ENCODE data around the gene TARM1. TPM values are rescaled to one million over a fixed set of nuclear protein-coding genes. Genes with fewer than 3 reads are reported as not detected.

TARM1 gene
- polyA plus RNA-seq, 2 donors = not detected

- 81 to 92% methylated on average over 3 of the region's 3 CpGs for WGBS, 2 donors
- H3K4me3 ChIP-seq (ENCODE audit: low read depth in 1 of 2, low read length in 2 of 2) = no peak overlapping the region
- no peaks in the 10 kb centered on the region for H3K36me3 ChIP-seq (ENCODE audit: control insufficient read depth in 2 of 2, insufficient read depth in 2 of 2, low read length in 1 of 2)
- H3K27me3 ChIP-seq (ENCODE audit: control insufficient read depth in 1 of 2, insufficient read depth in 2 of 2, low read length in 2 of 2) = no peaks in the 10 kb centered on the region
- H3K4me1 ChIP-seq (ENCODE audit: control insufficient read depth in 2 of 2, insufficient read depth in 2 of 2, low read length in 1 of 2) = no peaks in the 10 kb centered on the region
- H3K27ac ChIP-seq (ENCODE audit: low read depth in 2 of 2, low read length in 1 of 2) = no peak overlapping the region
- H3K9me3 ChIP-seq (ENCODE audit: control insufficient read depth in 2 of 2, insufficient read depth in 1 of 2, low read depth in 1 of 2, low read length in 1 of 2) = peaks cover 2 to 9% of the 10 kb centered on the region in 2 donors
These were observed 3.2 kb upstream of the TARM1 start for GRCh38 chr19:54084410-54084809.

- Histone ChIP-seq H3K4me3 (ENCODE audit: low read depth in 1 of 2, low read length in 2 of 2) (no peak overlapping the region), H3K9me3 (ENCODE audit: control insufficient read depth in 2 of 2, insufficient read depth in 1 of 2, low read depth in 1 of 2, low read length in 1 of 2) (peaks cover 2 to 9% of the 10 kb centered on the region in 2 donors), H3K4me1 (ENCODE audit: control insufficient read depth in 2 of 2, insufficient read depth in 2 of 2, low read length in 1 of 2) (no peaks in the 10 kb centered on the region), H3K27ac (ENCODE audit: low read depth in 2 of 2, low read length in 1 of 2) (no peak overlapping the region), H3K36me3 (ENCODE audit: control insufficient read depth in 2 of 2, insufficient read depth in 2 of 2, low read length in 1 of 2) (no peaks in the 10 kb centered on the region), H3K27me3 (ENCODE audit: control insufficient read depth in 1 of 2, insufficient read depth in 2 of 2, low read length in 2 of 2) (no peaks in the 10 kb centered on the region)
- WGBS, 2 donors = 68 to 70% methylated on average over 5 of the region's 5 CpGs
These were observed 3.8 kb downstream of the TARM1 start for GRCh38 chr19:54077334-54077733.

GRCh38 chr19:54074851-54075250, 6.3 kb downstream of the TARM1 start:
- peaks cover 0 to 5% of the 10 kb centered on the region in 2 donors for H3K9me3 ChIP-seq (ENCODE audit: control insufficient read depth in 2 of 2, insufficient read depth in 1 of 2, low read depth in 1 of 2, low read length in 1 of 2)
- no peaks in the 10 kb centered on the region for H3K27me3 ChIP-seq (ENCODE audit: control insufficient read depth in 1 of 2, insufficient read depth in 2 of 2, low read length in 2 of 2)
- no peak overlapping the region for H3K27ac ChIP-seq (ENCODE audit: low read depth in 2 of 2, low read length in 1 of 2)
- H3K4me3 ChIP-seq (ENCODE audit: low read depth in 1 of 2, low read length in 2 of 2) = no peak overlapping the region
- H3K4me1 ChIP-seq (ENCODE audit: control insufficient read depth in 2 of 2, insufficient read depth in 2 of 2, low read length in 1 of 2) = no peaks in the 10 kb centered on the region
- 69% methylated on average over 9 of the region's 9 CpGs for WGBS, 2 donors
- no peaks in the 10 kb centered on the region for H3K36me3 ChIP-seq (ENCODE audit: control insufficient read depth in 2 of 2, insufficient read depth in 2 of 2, low read length in 1 of 2)

- H3K27ac ChIP-seq (ENCODE audit: low read depth in 2 of 2, low read length in 1 of 2) = no peak overlapping the region
- H3K36me3 ChIP-seq (ENCODE audit: control insufficient read depth in 2 of 2, insufficient read depth in 2 of 2, low read length in 1 of 2) = no peaks in the 10 kb centered on the region
- H3K9me3 ChIP-seq (ENCODE audit: control insufficient read depth in 2 of 2, insufficient read depth in 1 of 2, low read depth in 1 of 2, low read length in 1 of 2) = peaks cover 5 to 9% of the 10 kb centered on the region in 2 donors
- WGBS, 2 donors = 85 to 87% methylated on average over 10 of the region's 10 CpGs
- H3K4me3 ChIP-seq (ENCODE audit: low read depth in 1 of 2, low read length in 2 of 2) = no peak overlapping the region
- no peaks in the 10 kb centered on the region for H3K4me1 ChIP-seq (ENCODE audit: control insufficient read depth in 2 of 2, insufficient read depth in 2 of 2, low read length in 1 of 2)
- no peaks in the 10 kb centered on the region for H3K27me3 ChIP-seq (ENCODE audit: control insufficient read depth in 1 of 2, insufficient read depth in 2 of 2, low read length in 2 of 2)
These were observed 7.3 kb downstream of the TARM1 start for GRCh38 chr19:54073829-54074228.

- WGBS, 2 donors = 60 to 61% methylated on average over 5 of the region's 5 CpGs
These were observed 11.7 kb downstream of the TARM1 start for GRCh38 chr19:54069470-54069869.

GRCh38 chr19:54063350-54064116, 17.6 kb downstream of the TARM1 start, which contains the start of gene VSTM1:
Gene VSTM1, minus strand, starts transcription at chr19:54063897. Its CDS starts 120 bp downstream, at chr19:54063777.
- no peaks in the 10 kb centered on the region for H3K27me3 ChIP-seq (ENCODE audit: control insufficient read depth in 1 of 2, insufficient read depth in 2 of 2, low read length in 2 of 2)
- no peak within 1 kb of the TSS for H3K27ac ChIP-seq (ENCODE audit: low read depth in 2 of 2, low read length in 1 of 2)
- H3K9me3 ChIP-seq (ENCODE audit: control insufficient read depth in 2 of 2, insufficient read depth in 1 of 2, low read depth in 1 of 2, low read length in 1 of 2) = no peaks in the 10 kb centered on the region
- no peaks in the 10 kb centered on the region for H3K36me3 ChIP-seq (ENCODE audit: control insufficient read depth in 2 of 2, insufficient read depth in 2 of 2, low read length in 1 of 2)
- H3K4me1 ChIP-seq (ENCODE audit: control insufficient read depth in 2 of 2, insufficient read depth in 2 of 2, low read length in 1 of 2) = no peaks in the 10 kb centered on the region
- 75 to 78% methylated on average over 34 of the region's 34 CpGs for WGBS, 2 donors
- no peak within 1 kb of the TSS for H3K4me3 ChIP-seq (ENCODE audit: low read depth in 1 of 2, low read length in 2 of 2)

More at GRCh38 chr19:54069470-54069869, 11.7 kb downstream of the TARM1 start:
- Histone ChIP-seq H3K36me3 (ENCODE audit: control insufficient read depth in 2 of 2, insufficient read depth in 2 of 2, low read length in 1 of 2) (no peaks in the 10 kb centered on the region), H3K27me3 (ENCODE audit: control insufficient read depth in 1 of 2, insufficient read depth in 2 of 2, low read length in 2 of 2) (no peaks in the 10 kb centered on the region), H3K9me3 (ENCODE audit: control insufficient read depth in 2 of 2, insufficient read depth in 1 of 2, low read depth in 1 of 2, low read length in 1 of 2) (peaks cover 5 to 7% of the 10 kb centered on the region in 2 donors), H3K4me1 (ENCODE audit: control insufficient read depth in 2 of 2, insufficient read depth in 2 of 2, low read length in 1 of 2) (no peaks in the 10 kb centered on the region), H3K27ac (ENCODE audit: low read depth in 2 of 2, low read length in 1 of 2) (no peak overlapping the region), H3K4me3 (ENCODE audit: low read depth in 1 of 2, low read length in 2 of 2) (no peak overlapping the region)

GRCh38 chr19:54062643-54063042, 18.5 kb downstream of the TARM1 start:
- Histone ChIP-seq H3K27me3 (ENCODE audit: control insufficient read depth in 1 of 2, insufficient read depth in 2 of 2, low read length in 2 of 2) (no peaks in the 10 kb centered on the region), H3K4me3 (ENCODE audit: low read depth in 1 of 2, low read length in 2 of 2) (no peak overlapping the region), H3K9me3 (ENCODE audit: control insufficient read depth in 2 of 2, insufficient read depth in 1 of 2, low read depth in 1 of 2, low read length in 1 of 2) (no peaks in the 10 kb centered on the region), H3K4me1 (ENCODE audit: control insufficient read depth in 2 of 2, insufficient read depth in 2 of 2, low read length in 1 of 2) (no peaks in the 10 kb centered on the region), H3K36me3 (ENCODE audit: control insufficient read depth in 2 of 2, insufficient read depth in 2 of 2, low read length in 1 of 2) (no peaks in the 10 kb centered on the region), H3K27ac (ENCODE audit: low read depth in 2 of 2, low read length in 1 of 2) (no peak overlapping the region)
- WGBS, 2 donors = 63 to 71% methylated on average over 9 of the region's 9 CpGs

- H3K4me1 ChIP-seq (ENCODE audit: control insufficient read depth in 2 of 2, insufficient read depth in 2 of 2, low read length in 1 of 2) = no peaks in the 10 kb centered on the region
- H3K27me3 ChIP-seq (ENCODE audit: control insufficient read depth in 1 of 2, insufficient read depth in 2 of 2, low read length in 2 of 2) = no peaks in the 10 kb centered on the region
- H3K4me3 ChIP-seq (ENCODE audit: low read depth in 1 of 2, low read length in 2 of 2) = no peak overlapping the region
- no peak overlapping the region for H3K27ac ChIP-seq (ENCODE audit: low read depth in 2 of 2, low read length in 1 of 2)
- no peaks in the 10 kb centered on the region for H3K36me3 ChIP-seq (ENCODE audit: control insufficient read depth in 2 of 2, insufficient read depth in 2 of 2, low read length in 1 of 2)
- 78 to 84% methylated on average over 4 of the region's 4 CpGs for WGBS, 2 donors
- H3K9me3 ChIP-seq (ENCODE audit: control insufficient read depth in 2 of 2, insufficient read depth in 1 of 2, low read depth in 1 of 2, low read length in 1 of 2) = no peaks in the 10 kb centered on the region
These were observed 33.5 kb downstream of the TARM1 start for GRCh38 chr19:54047616-54048015.

- Histone ChIP-seq H3K4me3 (ENCODE audit: low read depth in 1 of 2, low read length in 2 of 2) (no peak overlapping the region), H3K9me3 (ENCODE audit: control insufficient read depth in 2 of 2, insufficient read depth in 1 of 2, low read depth in 1 of 2, low read length in 1 of 2) (no peaks in the 10 kb centered on the region), H3K36me3 (ENCODE audit: control insufficient read depth in 2 of 2, insufficient read depth in 2 of 2, low read length in 1 of 2) (no peaks in the 10 kb centered on the region), H3K27ac (ENCODE audit: low read depth in 2 of 2, low read length in 1 of 2) (no peak overlapping the region), H3K4me1 (ENCODE audit: control insufficient read depth in 2 of 2, insufficient read depth in 2 of 2, low read length in 1 of 2) (no peaks in the 10 kb centered on the region), H3K27me3 (ENCODE audit: control insufficient read depth in 1 of 2, insufficient read depth in 2 of 2, low read length in 2 of 2) (no peaks in the 10 kb centered on the region)
- 75 to 78% methylated on average over 2 of the region's 2 CpGs for WGBS, 2 donors
These were observed 35.4 kb downstream of the TARM1 start for GRCh38 chr19:54045771-54046170.

- H3K9me3 ChIP-seq (ENCODE audit: control insufficient read depth in 2 of 2, insufficient read depth in 1 of 2, low read depth in 1 of 2, low read length in 1 of 2) = no peaks in the 10 kb centered on the region
- H3K36me3 ChIP-seq (ENCODE audit: control insufficient read depth in 2 of 2, insufficient read depth in 2 of 2, low read length in 1 of 2) = no peaks in the 10 kb centered on the region
- no peaks in the 10 kb centered on the region for H3K4me1 ChIP-seq (ENCODE audit: control insufficient read depth in 2 of 2, insufficient read depth in 2 of 2, low read length in 1 of 2)
- H3K27me3 ChIP-seq (ENCODE audit: control insufficient read depth in 1 of 2, insufficient read depth in 2 of 2, low read length in 2 of 2) = no peaks in the 10 kb centered on the region
- H3K27ac ChIP-seq (ENCODE audit: low read depth in 2 of 2, low read length in 1 of 2) = no peak overlapping the region
- H3K4me3 ChIP-seq (ENCODE audit: low read depth in 1 of 2, low read length in 2 of 2) = no peak overlapping the region
- 70 to 80% methylated on average over 3 of the region's 3 CpGs for WGBS, 2 donors
These were observed 38.2 kb downstream of the TARM1 start for GRCh38 chr19:54042989-54043388.
